GM23338 (cell line): Measurements from ENCODE around the gene PHYHD1. TPM values are rescaled to one million over a fixed set of nuclear protein-coding genes. Genes with fewer than 3 reads are reported as not detected.

Source experiments
- ATAC-seq: fragments of 200-7000 bp; cut with Tn5 transposase; 3 replicates; pipeline ENCODE4 v1.9.1; 2020
- DNase-seq: peaks from one replicate; pipeline ENCODE4 v3.0.0-alpha.2; 2015; ENCODE audit warnings: low spot score
- H2AFZ ChIP-seq: fragments of 200-600 bp; sonication (generic); 2 replicates; pipeline ENCODE4 v1.8.0; 2016; ENCODE audit warnings: antibody characterized with exemption, mild to moderate bottlenecking, moderate library complexity
- H3F3A ChIP-seq: fragments of 200-600 bp; sonication (generic); replicated peaks from 2 replicates; pipeline ENCODE4 v1.8.0; 2017; ENCODE audit warnings: antibody characterized with exemption, mixed run types, low read depth
- H3K27ac ChIP-seq: fragments of 200-600 bp; sonication (generic); 2 replicates; pipeline ENCODE4 v1.6.1; 2016; ENCODE audit warnings: low read depth
- H3K27me3 ChIP-seq: fragments of 200-600 bp; sonication (generic); 2 replicates; pipeline ENCODE4 v1.8.0; 2016; ENCODE audit warnings: mild to moderate bottlenecking, mixed run types, moderate library complexity; ENCODE audit not compliant: insufficient read depth
- H3K36me3 ChIP-seq: fragments of 200-600 bp; sonication (generic); 2 replicates; pipeline ENCODE4 v1.8.0; 2016; ENCODE audit warnings: mild to moderate bottlenecking; ENCODE audit not compliant: insufficient read depth
- H3K4me1 ChIP-seq: fragments of 200-600 bp; sonication (generic); 2 replicates; pipeline ENCODE4 v1.8.0; 2016; ENCODE audit warnings: mild to moderate bottlenecking, moderate library complexity; ENCODE audit not compliant: insufficient read depth
- H3K4me2 ChIP-seq: fragments of 200-600 bp; sonication (generic); 2 replicates; pipeline ENCODE4 v1.7.1; 2017; ENCODE audit warnings: mixed run types
- H3K4me3 ChIP-seq: fragments of 200-600 bp; sonication (generic); 2 replicates; pipeline ENCODE4 v1.6.1; 2016; ENCODE audit warnings: mixed run types
- H3K79me2 ChIP-seq: fragments of 200-600 bp; sonication (generic); replicated peaks from 2 replicates; pipeline ENCODE4 v1.8.0; 2017; ENCODE audit warnings: mild to moderate bottlenecking; ENCODE audit not compliant: insufficient read depth
- H3K9me2 ChIP-seq: fragments of 200-600 bp; sonication (generic); 2 replicates; pipeline ENCODE4 v1.8.0; 2017; ENCODE audit not compliant: insufficient read depth
- H4K20me1 ChIP-seq: fragments of 200-600 bp; sonication (generic); replicated peaks from 2 replicates; pipeline ENCODE4 v1.8.0; 2017; ENCODE audit warnings: mild to moderate bottlenecking; ENCODE audit not compliant: insufficient read depth
- H3K27ac Mint-ChIP-seq: 2 replicates; pipeline ENCODE4 v1.8.0; 2020; ENCODE audit warnings: inconsistent platforms, mild to moderate bottlenecking, moderate library complexity, mixed read lengths
- H3K27me3 Mint-ChIP-seq: 3 replicates; pipeline ENCODE4 v1.8.0; 2022; ENCODE audit warnings: low read depth, mild to moderate bottlenecking, moderate library complexity, mixed read lengths, inconsistent platforms; ENCODE audit not compliant: insufficient read depth, poor library complexity
- H3K36me3 Mint-ChIP-seq: 3 replicates; pipeline ENCODE4 v1.8.0; 2021; ENCODE audit warnings: low read depth, mild to moderate bottlenecking, inconsistent platforms, moderate library complexity, mixed read lengths
- H3K4me1 Mint-ChIP-seq: 3 replicates; pipeline ENCODE4 v1.8.0; 2020; ENCODE audit warnings: mild to moderate bottlenecking, inconsistent platforms, mixed read lengths
- H3K4me3 Mint-ChIP-seq: 3 replicates; pipeline ENCODE4 v1.8.0; 2021; ENCODE audit warnings: moderate library complexity, mild to moderate bottlenecking, inconsistent platforms, mixed read lengths
- H3K9me3 Mint-ChIP-seq: 3 replicates; pipeline ENCODE4 v1.8.0; 2020; ENCODE audit warnings: moderate library complexity, mild to moderate bottlenecking, inconsistent platforms, mixed read lengths
- CREB1 ChIP-seq: fragments of 250-450 bp; sonication (Bioruptor Pico); IDR thresholded peaks from 2 replicates; pipeline ENCODE4 v1.5.0; 2020; ENCODE audit warnings: low read depth, mild to moderate bottlenecking, moderate library complexity
- EZH2phosphoT487 ChIP-seq: fragments of 200-600 bp; sonication (generic); IDR thresholded peaks from one replicate; pipeline ENCODE4 v1.8.1; 2018; ENCODE audit warnings: antibody characterized with exemption; ENCODE audit not compliant: unreplicated experiment
- JUNB ChIP-seq: IDR thresholded peaks from one replicate; pipeline ENCODE4 v1.6.1; 2016; ENCODE audit warnings: antibody characterized with exemption; ENCODE audit not compliant: unreplicated experiment
- STAT1 ChIP-seq: IDR thresholded peaks from one replicate; pipeline ENCODE4 v1.6.1; 2016; ENCODE audit warnings: antibody characterized with exemption; ENCODE audit not compliant: unreplicated experiment
- ZNF331 ChIP-seq: fragments of 250-450 bp; sonication (Bioruptor Pico); IDR thresholded peaks from 2 replicates; pipeline ENCODE4 v1.5.0; 2020; ENCODE audit warnings: low read depth, mild to moderate bottlenecking, moderate library complexity
- polyA plus RNA-seq: library from polyadenylated mRNA; unstranded; fragments of >200 nt; fragmentation: Nextera tagmentation; extraction: Ambion mirVana; gene quantifications from 2 replicates; pipeline ENCODE4 v1.2.1, GENCODE V29; 2016
- total RNA-seq: library from RNA; depleted of rRNA; stranded (reverse); fragments of >200 nt; shearing (Covaris generic); gene quantifications from 2 replicates; pipeline ENCODE4 v1.2.3, GENCODE V29; 2014
- TF ChIP-seq, protein P1 (sequence below): fragments of 250-450 bp; sonication (Bioruptor Pico); IDR thresholded peaks from 2 replicates; pipeline ENCODE4 v1.5.0; 2020; ENCODE audit warnings: mild to moderate bottlenecking, moderate library complexity
- TF ChIP-seq, protein P2 (sequence below): IDR thresholded peaks from 2 replicates; pipeline ENCODE4 v1.6.1; 2016; ENCODE audit warnings: antibody characterized with exemption
- TF ChIP-seq, protein P3 (sequence below), 2 experiments: fragments of 200-600 bp in 1 of 2; sonication (generic) in 1 of 2; conservative IDR thresholded peaks; 2 replicates each; pipeline versions ENCODE4 v1.5.1 to v1.6.1; 2016 to 2017; ENCODE audit warnings: antibody characterized with exemption in 2 of 2, low read depth in 2 of 2, mild to moderate bottlenecking in 2 of 2, moderate library complexity in 1 of 2
- TF ChIP-seq, protein P4 (sequence below): IDR thresholded peaks from one replicate; pipeline ENCODE4 v1.6.1; 2018; ENCODE audit warnings: antibody characterized with exemption; ENCODE audit not compliant: unreplicated experiment

Gene PHYHD1
- total and polyA plus RNA-seq, 2 experiments from 2014 or later, result 10.4 to 16.8 TPM

DNA sequence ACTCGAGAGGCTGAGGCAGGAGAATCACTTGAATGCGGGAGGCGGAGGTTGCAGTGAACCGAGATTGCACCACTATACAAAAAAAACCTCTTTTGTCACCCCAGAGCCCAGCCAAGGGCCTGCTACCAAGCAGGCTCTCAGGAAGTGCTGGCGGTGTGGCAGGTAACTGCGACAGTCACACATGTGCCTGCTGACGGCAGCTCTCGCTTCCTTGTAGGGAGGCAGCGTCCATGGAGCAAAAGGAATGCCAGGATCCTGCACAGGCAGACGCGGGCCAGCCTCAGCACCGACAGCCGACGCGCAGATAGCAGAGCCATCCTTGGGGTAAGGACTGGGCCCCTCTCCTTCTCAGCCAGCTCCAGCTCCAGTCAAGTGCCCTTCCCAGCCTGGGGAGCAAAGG is 35.0 kb upstream of the PHYHD1 start (continued):
- TF ChIP-seq, protein P1, sequence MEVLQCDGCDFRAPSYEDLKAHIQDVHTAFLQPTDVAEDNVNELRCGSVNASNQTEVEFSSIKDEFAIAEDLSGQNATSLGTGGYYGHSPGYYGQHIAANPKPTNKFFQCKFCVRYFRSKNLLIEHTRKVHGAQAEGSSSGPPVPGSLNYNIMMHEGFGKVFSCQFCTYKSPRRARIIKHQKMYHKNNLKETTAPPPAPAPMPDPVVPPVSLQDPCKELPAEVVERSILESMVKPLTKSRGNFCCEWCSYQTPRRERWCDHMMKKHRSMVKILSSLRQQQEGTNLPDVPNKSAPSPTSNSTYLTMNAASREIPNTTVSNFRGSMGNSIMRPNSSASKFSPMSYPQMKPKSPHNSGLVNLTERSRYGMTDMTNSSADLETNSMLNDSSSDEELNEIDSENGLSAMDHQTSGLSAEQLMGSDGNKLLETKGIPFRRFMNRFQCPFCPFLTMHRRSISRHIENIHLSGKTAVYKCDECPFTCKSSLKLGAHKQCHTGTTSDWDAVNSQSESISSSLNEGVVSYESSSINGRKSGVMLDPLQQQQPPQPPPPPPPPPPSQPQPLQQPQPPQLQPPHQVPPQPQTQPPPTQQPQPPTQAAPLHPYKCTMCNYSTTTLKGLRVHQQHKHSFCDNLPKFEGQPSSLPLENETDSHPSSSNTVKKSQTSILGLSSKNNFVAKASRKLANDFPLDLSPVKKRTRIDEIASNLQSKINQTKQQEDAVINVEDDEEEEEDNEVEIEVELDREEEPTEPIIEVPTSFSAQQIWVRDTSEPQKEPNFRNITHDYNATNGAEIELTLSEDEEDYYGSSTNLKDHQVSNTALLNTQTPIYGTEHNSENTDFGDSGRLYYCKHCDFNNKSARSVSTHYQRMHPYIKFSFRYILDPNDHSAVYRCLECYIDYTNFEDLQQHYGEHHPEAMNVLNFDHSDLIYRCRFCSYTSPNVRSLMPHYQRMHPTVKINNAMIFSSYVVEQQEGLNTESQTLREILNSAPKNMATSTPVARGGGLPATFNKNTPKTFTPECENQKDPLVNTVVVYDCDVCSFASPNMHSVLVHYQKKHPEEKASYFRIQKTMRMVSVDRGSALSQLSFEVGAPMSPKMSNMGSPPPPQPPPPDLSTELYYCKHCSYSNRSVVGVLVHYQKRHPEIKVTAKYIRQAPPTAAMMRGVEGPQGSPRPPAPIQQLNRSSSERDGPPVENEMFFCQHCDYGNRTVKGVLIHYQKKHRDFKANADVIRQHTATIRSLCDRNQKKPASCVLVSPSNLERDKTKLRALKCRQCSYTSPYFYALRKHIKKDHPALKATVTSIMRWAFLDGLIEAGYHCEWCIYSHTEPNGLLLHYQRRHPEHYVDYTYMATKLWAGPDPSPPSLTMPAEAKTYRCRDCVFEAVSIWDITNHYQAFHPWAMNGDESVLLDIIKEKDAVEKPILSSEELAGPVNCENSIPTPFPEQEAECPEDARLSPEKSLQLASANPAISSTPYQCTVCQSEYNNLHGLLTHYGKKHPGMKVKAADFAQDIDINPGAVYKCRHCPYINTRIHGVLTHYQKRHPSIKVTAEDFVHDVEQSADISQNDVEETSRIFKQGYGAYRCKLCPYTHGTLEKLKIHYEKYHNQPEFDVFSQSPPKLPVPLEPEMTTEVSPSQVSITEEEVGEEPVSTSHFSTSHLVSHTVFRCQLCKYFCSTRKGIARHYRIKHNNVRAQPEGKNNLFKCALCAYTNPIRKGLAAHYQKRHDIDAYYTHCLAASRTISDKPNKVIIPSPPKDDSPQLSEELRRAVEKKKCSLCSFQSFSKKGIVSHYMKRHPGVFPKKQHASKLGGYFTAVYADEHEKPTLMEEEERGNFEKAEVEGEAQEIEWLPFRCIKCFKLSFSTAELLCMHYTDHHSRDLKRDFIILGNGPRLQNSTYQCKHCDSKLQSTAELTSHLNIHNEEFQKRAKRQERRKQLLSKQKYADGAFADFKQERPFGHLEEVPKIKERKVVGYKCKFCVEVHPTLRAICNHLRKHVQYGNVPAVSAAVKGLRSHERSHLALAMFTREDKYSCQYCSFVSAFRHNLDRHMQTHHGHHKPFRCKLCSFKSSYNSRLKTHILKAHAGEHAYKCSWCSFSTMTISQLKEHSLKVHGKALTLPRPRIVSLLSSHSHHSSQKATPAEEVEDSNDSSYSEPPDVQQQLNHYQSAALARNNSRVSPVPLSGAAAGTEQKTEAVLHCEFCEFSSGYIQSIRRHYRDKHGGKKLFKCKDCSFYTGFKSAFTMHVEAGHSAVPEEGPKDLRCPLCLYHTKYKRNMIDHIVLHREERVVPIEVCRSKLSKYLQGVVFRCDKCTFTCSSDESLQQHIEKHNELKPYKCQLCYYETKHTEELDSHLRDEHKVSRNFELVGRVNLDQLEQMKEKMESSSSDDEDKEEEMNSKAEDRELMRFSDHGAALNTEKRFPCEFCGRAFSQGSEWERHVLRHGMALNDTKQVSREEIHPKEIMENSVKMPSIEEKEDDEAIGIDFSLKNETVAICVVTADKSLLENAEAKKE (CRISPR knock-in tag), result no peak

DNA sequence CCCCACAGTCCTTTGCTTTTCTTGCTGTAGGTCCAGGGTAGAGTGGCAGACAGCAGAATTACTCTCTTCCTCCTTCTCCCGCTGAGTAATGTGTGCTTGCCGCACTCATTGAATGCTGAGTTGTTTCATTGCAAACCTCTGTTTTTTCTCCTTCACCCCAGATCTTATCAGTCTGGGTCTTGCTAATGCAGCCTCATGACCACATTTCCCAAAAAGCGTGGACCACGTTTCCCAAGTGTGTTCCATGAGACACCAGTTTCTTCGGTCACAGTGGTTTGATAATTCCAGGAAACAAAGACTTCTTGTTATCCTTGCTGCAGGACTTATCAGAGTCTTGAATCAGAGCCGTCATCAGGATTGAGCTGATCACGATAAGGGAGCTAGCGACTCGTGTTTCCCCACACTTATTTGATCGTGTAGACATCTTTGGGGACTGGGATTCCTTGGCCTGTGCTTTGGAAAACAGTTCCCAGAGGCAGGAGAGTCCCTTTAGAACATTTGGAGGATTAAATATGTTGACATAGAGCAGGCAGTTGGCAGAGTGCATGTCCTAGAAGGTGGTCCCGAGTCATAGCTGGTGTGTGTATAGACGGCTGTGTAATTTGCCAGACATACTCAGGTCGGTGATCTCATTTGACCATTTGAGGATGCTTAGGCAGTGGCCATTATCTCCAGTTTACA is 34.4 kb upstream of the PHYHD1 start:
- peaks cover 62% of the 10 kb centered on the region for H3K4me1 Mint-ChIP-seq
- H3K79me2 ChIP-seq, result peaks cover 94% of the 10 kb centered on the region
- TF ChIP-seq, protein P2, sequence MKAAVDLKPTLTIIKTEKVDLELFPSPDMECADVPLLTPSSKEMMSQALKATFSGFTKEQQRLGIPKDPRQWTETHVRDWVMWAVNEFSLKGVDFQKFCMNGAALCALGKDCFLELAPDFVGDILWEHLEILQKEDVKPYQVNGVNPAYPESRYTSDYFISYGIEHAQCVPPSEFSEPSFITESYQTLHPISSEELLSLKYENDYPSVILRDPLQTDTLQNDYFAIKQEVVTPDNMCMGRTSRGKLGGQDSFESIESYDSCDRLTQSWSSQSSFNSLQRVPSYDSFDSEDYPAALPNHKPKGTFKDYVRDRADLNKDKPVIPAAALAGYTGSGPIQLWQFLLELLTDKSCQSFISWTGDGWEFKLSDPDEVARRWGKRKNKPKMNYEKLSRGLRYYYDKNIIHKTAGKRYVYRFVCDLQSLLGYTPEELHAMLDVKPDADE, result no peak
- TF ChIP-seq, protein P3, sequence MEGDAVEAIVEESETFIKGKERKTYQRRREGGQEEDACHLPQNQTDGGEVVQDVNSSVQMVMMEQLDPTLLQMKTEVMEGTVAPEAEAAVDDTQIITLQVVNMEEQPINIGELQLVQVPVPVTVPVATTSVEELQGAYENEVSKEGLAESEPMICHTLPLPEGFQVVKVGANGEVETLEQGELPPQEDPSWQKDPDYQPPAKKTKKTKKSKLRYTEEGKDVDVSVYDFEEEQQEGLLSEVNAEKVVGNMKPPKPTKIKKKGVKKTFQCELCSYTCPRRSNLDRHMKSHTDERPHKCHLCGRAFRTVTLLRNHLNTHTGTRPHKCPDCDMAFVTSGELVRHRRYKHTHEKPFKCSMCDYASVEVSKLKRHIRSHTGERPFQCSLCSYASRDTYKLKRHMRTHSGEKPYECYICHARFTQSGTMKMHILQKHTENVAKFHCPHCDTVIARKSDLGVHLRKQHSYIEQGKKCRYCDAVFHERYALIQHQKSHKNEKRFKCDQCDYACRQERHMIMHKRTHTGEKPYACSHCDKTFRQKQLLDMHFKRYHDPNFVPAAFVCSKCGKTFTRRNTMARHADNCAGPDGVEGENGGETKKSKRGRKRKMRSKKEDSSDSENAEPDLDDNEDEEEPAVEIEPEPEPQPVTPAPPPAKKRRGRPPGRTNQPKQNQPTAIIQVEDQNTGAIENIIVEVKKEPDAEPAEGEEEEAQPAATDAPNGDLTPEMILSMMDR (conservative IDR thresholded peaks at IDR 0.05; ENCODE audit: low read depth in 2 of 2), result no peak
- TF ChIP-seq STAT1 (no peak), EZH2phosphoT487 (no peak), JUNB (no peak), ZNF331 (CRISPR knock-in tag) (no peak), CREB1 (CRISPR knock-in tag) (no peak)
- TF ChIP-seq, protein P4, sequence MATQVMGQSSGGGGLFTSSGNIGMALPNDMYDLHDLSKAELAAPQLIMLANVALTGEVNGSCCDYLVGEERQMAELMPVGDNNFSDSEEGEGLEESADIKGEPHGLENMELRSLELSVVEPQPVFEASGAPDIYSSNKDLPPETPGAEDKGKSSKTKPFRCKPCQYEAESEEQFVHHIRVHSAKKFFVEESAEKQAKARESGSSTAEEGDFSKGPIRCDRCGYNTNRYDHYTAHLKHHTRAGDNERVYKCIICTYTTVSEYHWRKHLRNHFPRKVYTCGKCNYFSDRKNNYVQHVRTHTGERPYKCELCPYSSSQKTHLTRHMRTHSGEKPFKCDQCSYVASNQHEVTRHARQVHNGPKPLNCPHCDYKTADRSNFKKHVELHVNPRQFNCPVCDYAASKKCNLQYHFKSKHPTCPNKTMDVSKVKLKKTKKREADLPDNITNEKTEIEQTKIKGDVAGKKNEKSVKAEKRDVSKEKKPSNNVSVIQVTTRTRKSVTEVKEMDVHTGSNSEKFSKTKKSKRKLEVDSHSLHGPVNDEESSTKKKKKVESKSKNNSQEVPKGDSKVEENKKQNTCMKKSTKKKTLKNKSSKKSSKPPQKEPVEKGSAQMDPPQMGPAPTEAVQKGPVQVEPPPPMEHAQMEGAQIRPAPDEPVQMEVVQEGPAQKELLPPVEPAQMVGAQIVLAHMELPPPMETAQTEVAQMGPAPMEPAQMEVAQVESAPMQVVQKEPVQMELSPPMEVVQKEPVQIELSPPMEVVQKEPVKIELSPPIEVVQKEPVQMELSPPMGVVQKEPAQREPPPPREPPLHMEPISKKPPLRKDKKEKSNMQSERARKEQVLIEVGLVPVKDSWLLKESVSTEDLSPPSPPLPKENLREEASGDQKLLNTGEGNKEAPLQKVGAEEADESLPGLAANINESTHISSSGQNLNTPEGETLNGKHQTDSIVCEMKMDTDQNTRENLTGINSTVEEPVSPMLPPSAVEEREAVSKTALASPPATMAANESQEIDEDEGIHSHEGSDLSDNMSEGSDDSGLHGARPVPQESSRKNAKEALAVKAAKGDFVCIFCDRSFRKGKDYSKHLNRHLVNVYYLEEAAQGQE, result no peak

More for the DNA sequence above, 34.4 kb upstream of the PHYHD1 start:
- H3K27me3 Mint-ChIP-seq, result peaks cover 24% of the 10 kb centered on the region
- H3K9me3 Mint-ChIP-seq, result no peaks in the 10 kb centered on the region
- no peak overlapping the region for H3K4me2 ChIP-seq
- H3K27ac ChIP-seq, result 0 out of 2 replicates have a peak overlapping the region, but pooled peaks have one; percentile 45
- peaks cover 33% of the 10 kb centered on the region for H3F3A ChIP-seq
- H3K36me3 Mint-ChIP-seq, result peaks cover 67% of the 10 kb centered on the region
- H3K27me3 ChIP-seq, result no peaks in the 10 kb centered on the region
- H3K9me2 ChIP-seq, result no peaks in the 10 kb centered on the region
- H3K36me3 ChIP-seq, result no peaks in the 10 kb centered on the region; the same call in 1 of the 2 replicates
- H4K20me1 ChIP-seq, result peaks cover 12% of the 10 kb centered on the region
- no peak for DNase-seq
- H3K4me3 ChIP-seq, result no peak overlapping the region
- no peak overlapping the region for H2AFZ ChIP-seq
- no peak overlapping the region; the same call in 2 of the 3 replicates for H3K4me3 Mint-ChIP-seq
- ATAC-seq, result no peak
- H3K4me1 ChIP-seq, result peaks cover 23% of the 10 kb centered on the region
- H3K27ac Mint-ChIP-seq, result peak overlapping the region; percentile 93
